ENCODE results near the gene TFIP11. TPM values are rescaled to one million over a fixed set of nuclear protein-coding genes. Genes with fewer than 3 reads are reported as not detected.
A peak's percentile ranks its signal among the peaks of the same experiment; 100 is the strongest.

Gene TFIP11
- total and polyA plus RNA-seq, 10 of the 15 experiments (the other 5 are each of a cell fraction or from before 2014, with no cell fraction given) = 14.2 to 43.3 (median 31.9) TPM

- TF ChIP-seq REST (IDR thresholded peaks at IDR 0.05; ENCODE audit: low read depth, low read length) (no peak), E2F4 (IDR thresholded peaks at IDR 0.05; ENCODE audit: low read depth, low read length) (peak; percentile 43; the same call in 1 of the 2 replicates), ZNF592 (IDR thresholded peaks at IDR 0.05) (peak; percentile 41; the same call in 1 of the 2 replicates), RAD21 (IDR thresholded peaks at IDR 0.05; ENCODE audit: insufficient read depth, low read depth, low read length) (no peak), NFYA (IDR thresholded peaks at IDR 0.05; ENCODE audit: borderline replicate concordance, low read depth, low read length) (no peak), MEF2A (IDR thresholded peaks at IDR 0.05; ENCODE audit: insufficient read depth, low read depth, low read length) (no peak), ZNF687 (IDR thresholded peaks at IDR 0.05) (peak; percentile 63; the same call in 1 of the 2 replicates), BRCA1 (IDR thresholded peaks at IDR 0.05; ENCODE audit: low read depth, low read length) (peak; percentile 23; the same call in 1 of the 2 replicates), POLR2AphosphoS2 (IDR thresholded peaks at IDR 0.05; ENCODE audit: low read depth, low read length) (peak; percentile 73; the same call in 1 of the 2 replicates), BHLHE40 (IDR thresholded peaks at IDR 0.05; ENCODE audit: borderline replicate concordance in 1 of 2, low read depth in 2 of 2, low read length in 1 of 2) (peak; percentile 90 to 98), STAT1 (conservative IDR thresholded peaks at IDR 0.05) (0 out of 2 replicates have a peak, but pooled peaks have one; percentile 69), TARDBP (IDR thresholded peaks at IDR 0.05; ENCODE audit: borderline replicate concordance) (peak; percentile 73; the same call in 1 of the 2 replicates), HCFC1 (IDR thresholded peaks at IDR 0.05; ENCODE audit: low read length) (peak; percentile 87), SIX5 (IDR thresholded peaks at IDR 0.05; ENCODE audit: low read depth, low read length, severe bottlenecking) (peak; percentile 63)
Measured at GRCh38 chr22:26483439-26484359, 28.6 kb downstream of the TFIP11 start, which contains the start of the genes HPS4 and SRRD (continued).

Data from GM12878 (cell line).